Lung (tissue), 12 donors: ENCODE data around the gene CHPF. TPM values are rescaled to one million over a fixed set of nuclear protein-coding genes. Genes with fewer than 3 reads are reported as not detected.

Experiments used
- ATAC-seq: fragments of 200-7000 bp; cut with Tn5 transposase; one replicate; pipeline ENCODE4 v1.9.1; 2020; ENCODE audit warnings: moderate number of reproducible peaks; ENCODE audit not compliant: insufficient read depth, low FRiP score
- DNase-seq, 3 donors: peaks; one replicate each; pipeline ENCODE4 v3.0.0-alpha.2; 2013 to 2017
- H3K27ac ChIP-seq, 2 donors: one replicate each; pipeline ENCODE4 v1.5.1; 2013; ENCODE audit warnings: mild to moderate bottlenecking in 2 of 2, moderate library complexity in 2 of 2, control low read depth in 1 of 2, inconsistent platforms in 1 of 2, low read depth in 1 of 2, low read length in 1 of 2
- H3K27me3 ChIP-seq, 3 donors: one replicate each; pipeline ENCODE4 v1.5.1; 2013; ENCODE audit warnings: low read length in 2 of 3; ENCODE audit not compliant: control insufficient read depth in 3 of 3, insufficient read depth in 3 of 3
- H3K36me3 ChIP-seq, 4 donors: one replicate each; pipeline ENCODE4 v1.5.1; 2013; ENCODE audit warnings: low read length in 4 of 4, mild to moderate bottlenecking in 1 of 4, moderate library complexity in 1 of 4; ENCODE audit not compliant: control insufficient read depth in 4 of 4, insufficient read depth in 4 of 4
- H3K4me1 ChIP-seq, 5 donors: one replicate each; pipeline ENCODE4 v1.5.1; 2013; ENCODE audit warnings: low read length in 5 of 5, mild to moderate bottlenecking in 2 of 5, moderate library complexity in 1 of 5; ENCODE audit not compliant: control insufficient read depth in 5 of 5, insufficient read depth in 5 of 5
- H3K4me3 ChIP-seq: one replicate; pipeline ENCODE4 v1.5.1; 2013; ENCODE audit warnings: mild to moderate bottlenecking, control low read depth, moderate library complexity
- H3K9ac ChIP-seq, 2 donors: one replicate each; pipeline ENCODE4 v1.5.1; 2013; ENCODE audit warnings: low read length in 2 of 2, control low read depth in 1 of 2; ENCODE audit not compliant: insufficient read depth in 1 of 2
- H3K9me3 ChIP-seq, 4 donors: one replicate each; pipeline ENCODE4 v1.5.1; 2013; ENCODE audit warnings: low read length in 3 of 4, mild to moderate bottlenecking in 1 of 4, moderate library complexity in 1 of 4; ENCODE audit not compliant: control insufficient read depth in 4 of 4, insufficient read depth in 3 of 4
- WGBS, 2 donors: extraction: QIAGEN DNeasy Blood & Tissue Kit; methylation state at CpG; one replicate each; pipeline ENCODE4 v1.1.7; 2013; 5-methylcytosine and 5-hydroxymethylcytosine counted together
- polyA plus RNA-seq, 2 donors: library from polyadenylated mRNA; stranded (reverse); fragments of 200-250 nt; gene quantifications; one replicate each; pipeline ENCODE4 v1.2.1, GENCODE V29; 2013
- total RNA-seq, 2 donors: library from RNA; depleted of rRNA in 1 of 2; stranded (reverse); fragments of >200 nt in 1 of 2; gene quantifications; one replicate each; pipeline ENCODE4 v1.2.1, GENCODE V29; 2014 to 2021
- TF ChIP-seq, protein P1 (sequence below): IDR thresholded peaks from 2 replicates; pipeline ENCODE4 v1.5.1; 2012; ENCODE audit warnings: mild to moderate bottlenecking; ENCODE audit errors: control extremely low read depth, extremely low read depth
- donor health status: control.
- donor health status: control.
- donor health status: Bipolar disorder and iron deficiency.
- donor health status: healthy.
- donor health status: DM: yes; HTN: yes; CAD: no.

The CHPF gene
- total and polyA plus RNA-seq, 4 donors = 42.7 to 89.6 (median 58.1) TPM

DNA sequence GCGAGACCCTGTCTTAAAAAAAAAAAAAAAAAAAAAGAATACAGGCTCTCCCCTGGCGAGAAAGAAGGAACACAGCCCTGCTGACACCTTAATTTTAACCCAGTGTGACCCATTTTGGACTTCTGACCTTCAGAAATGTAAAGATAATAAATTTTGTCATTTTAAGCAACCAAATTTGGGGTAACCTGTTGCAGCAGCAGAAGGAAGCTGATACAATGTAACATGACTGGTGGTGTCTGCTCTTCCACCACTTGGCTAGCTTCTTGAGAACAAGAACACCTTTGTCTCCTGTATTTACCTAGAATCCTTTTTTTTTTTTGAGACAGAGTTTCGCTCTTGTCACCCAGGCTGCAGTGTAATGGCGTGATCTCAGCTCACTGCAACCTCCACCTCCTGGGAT is 47.5 kb upstream of the CHPF start:
- Histone ChIP-seq H3K9ac (no peak overlapping the region), H3K4me1 (peaks cover 0 to 26% (median 9%) of the 10 kb centered on the region in 5 donors), H3K27me3 (no peaks in the 10 kb centered on the region), H3K9me3 (no peaks in the 10 kb centered on the region), H3K36me3 (no peaks in the 10 kb centered on the region), H3K27ac (no peak overlapping the region), H3K4me3 (no peak overlapping the region)
- TF ChIP-seq, protein P1, sequence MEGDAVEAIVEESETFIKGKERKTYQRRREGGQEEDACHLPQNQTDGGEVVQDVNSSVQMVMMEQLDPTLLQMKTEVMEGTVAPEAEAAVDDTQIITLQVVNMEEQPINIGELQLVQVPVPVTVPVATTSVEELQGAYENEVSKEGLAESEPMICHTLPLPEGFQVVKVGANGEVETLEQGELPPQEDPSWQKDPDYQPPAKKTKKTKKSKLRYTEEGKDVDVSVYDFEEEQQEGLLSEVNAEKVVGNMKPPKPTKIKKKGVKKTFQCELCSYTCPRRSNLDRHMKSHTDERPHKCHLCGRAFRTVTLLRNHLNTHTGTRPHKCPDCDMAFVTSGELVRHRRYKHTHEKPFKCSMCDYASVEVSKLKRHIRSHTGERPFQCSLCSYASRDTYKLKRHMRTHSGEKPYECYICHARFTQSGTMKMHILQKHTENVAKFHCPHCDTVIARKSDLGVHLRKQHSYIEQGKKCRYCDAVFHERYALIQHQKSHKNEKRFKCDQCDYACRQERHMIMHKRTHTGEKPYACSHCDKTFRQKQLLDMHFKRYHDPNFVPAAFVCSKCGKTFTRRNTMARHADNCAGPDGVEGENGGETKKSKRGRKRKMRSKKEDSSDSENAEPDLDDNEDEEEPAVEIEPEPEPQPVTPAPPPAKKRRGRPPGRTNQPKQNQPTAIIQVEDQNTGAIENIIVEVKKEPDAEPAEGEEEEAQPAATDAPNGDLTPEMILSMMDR = no peak
- no peak for DNase-seq
- 63 to 93% methylated on average over 4 of the region's 4 CpGs for WGBS, 2 donors
- ATAC-seq = no peak

DNA sequence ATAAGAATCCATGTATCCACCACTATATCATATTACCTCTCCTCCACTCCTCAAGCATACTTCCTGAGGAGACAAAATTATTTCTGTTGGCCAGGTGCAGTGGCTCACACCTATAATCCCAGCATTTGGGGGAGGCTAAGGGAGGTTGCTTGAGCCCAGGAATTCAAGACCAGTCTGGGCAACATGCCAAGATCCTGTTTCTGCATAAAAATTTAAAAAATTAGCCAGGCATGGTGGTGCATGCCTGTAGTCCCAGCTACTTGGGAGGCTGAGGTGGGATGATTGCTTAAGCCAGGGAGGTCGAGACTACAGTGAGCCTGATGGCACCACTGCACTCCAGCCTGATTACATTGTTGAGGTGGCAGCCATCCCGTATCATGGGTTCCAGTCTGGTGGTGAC is 37.7 kb upstream of the CHPF start:
- peaks cover 0 to 20% (median 5%) of the 10 kb centered on the region in 5 donors for H3K4me1 ChIP-seq
- DNase-seq (no peak), ATAC-seq (no peak)
- no peak overlapping the region for H3K4me3 ChIP-seq
- no peaks in the 10 kb centered on the region for H3K27me3 ChIP-seq
- no peaks in the 10 kb centered on the region for H3K9me3 ChIP-seq
- no peaks in the 10 kb centered on the region for H3K36me3 ChIP-seq
- TF ChIP-seq, protein P1 = no peak
- no peak overlapping the region for H3K9ac ChIP-seq
- H3K27ac ChIP-seq = no peak overlapping the region
- 74 to 81% methylated on average over 2 of the region's 2 CpGs for WGBS, 2 donors

DNA sequence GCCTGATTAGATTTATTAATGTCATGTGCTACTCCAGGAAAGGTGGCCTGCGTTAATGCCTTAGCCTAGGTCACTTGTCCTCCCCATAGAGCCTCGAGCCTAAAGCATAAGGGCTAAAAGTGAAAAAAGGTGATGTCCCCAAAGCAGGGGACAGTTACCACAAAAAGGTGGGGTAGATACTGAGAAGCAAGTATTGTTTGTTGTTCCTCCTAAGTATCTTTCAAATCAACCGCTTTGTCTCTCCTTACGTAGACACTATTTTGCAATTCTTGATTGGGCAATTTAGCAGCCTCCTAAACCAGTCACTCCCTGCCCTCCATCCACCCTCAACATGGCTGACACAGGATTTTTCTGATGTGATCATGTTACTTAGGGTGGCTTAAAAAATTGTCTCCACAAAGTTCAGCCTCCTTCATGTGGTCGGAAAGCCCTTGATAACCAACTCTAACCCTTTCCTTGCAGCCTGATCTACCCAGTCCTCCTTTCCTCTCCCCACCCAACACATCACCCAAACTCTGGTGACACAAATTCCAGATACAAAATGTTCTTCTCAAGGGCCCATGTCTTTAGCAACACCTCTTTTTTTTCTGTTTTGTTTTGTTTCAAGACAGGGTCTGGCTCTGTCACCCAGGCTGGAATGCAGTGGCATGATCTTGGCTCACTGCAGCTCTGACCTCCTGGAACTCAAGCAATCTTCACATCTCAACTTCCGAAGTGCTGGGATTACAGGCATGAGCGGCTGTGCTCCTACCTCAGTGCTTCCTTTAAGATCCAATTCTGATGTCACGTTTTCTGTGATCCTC is 35.4 kb upstream of the CHPF start:
- DNase-seq = peak; percentile 37 to 75 (median 59)

More for the DNA sequence above, 35.4 kb upstream of the CHPF start:
- no peak overlapping the region for H3K4me3 ChIP-seq
- H3K36me3 ChIP-seq = no peaks in the 10 kb centered on the region
- peaks cover 0 to 28% (median 5%) of the 10 kb centered on the region in 5 donors for H3K4me1 ChIP-seq
- no peak for ATAC-seq
- TF ChIP-seq, protein P1 = no peak
- WGBS, 2 donors = 60 to 66% methylated on average over 8 of the region's 8 CpGs
- H3K27me3 ChIP-seq = no peaks in the 10 kb centered on the region
- peak overlapping the region in 1 of 2 donors; percentile 54 for H3K27ac ChIP-seq
- H3K9me3 ChIP-seq = no peaks in the 10 kb centered on the region
- H3K9ac ChIP-seq = no peak overlapping the region
